COR-L47 (cell line): ENCODE results near the gene NFIL3.

Experiments
- DNase-seq: peaks from one replicate; lab custom pipeline; 2025; lab: John Stamatoyannopoulos, UW

Gene NFIL3

GRCh38 chr9:91359734-91360470 lies 63.7 kb downstream of the NFIL3 start:
- no peak for DNase-seq

DNA sequence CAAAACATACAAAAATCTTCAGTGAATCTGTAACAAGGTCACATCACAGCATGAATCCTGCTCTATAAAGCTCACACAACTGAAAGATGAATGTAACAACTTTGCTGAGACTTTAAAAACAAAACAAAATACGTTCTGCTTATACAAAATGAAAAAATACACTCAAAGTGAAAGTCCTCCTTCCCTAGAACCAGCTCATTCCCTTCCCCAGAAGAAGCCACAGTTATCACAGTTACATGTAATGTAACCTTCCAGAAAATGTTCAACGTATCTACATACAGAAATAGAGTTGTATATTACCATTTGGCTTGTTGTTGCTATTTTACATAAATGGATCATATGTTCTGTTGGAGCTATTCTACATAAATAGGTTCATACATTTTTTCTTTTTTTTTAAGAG lies 64.5 kb downstream of the NFIL3 start:
- no peak for DNase-seq
